SK-N-MC (cell line): ENCODE measurements around the gene GPC6.

Experiments used
- DNase-seq: peaks from one replicate; pipeline ENCODE4 v3.0.0-alpha.2; 2011; ENCODE audit warnings: low read depth, low spot score
- H3K27ac ChIP-seq: fragments of 200-600 bp; sonication (generic); 2 replicates; pipeline ENCODE4 v1.5.1; 2016; ENCODE audit warnings: mixed run types
- H3K36me3 ChIP-seq: fragments of 200-600 bp; sonication (generic); 2 replicates; pipeline ENCODE4 v1.6.1; 2017; ENCODE audit warnings: antibody characterized with exemption, low read length, mixed read lengths; ENCODE audit not compliant: insufficient read depth
- H3K4me3 ChIP-seq: fragments of 200-600 bp; sonication (generic); 2 replicates; pipeline ENCODE4 v1.5.1; 2016
- H3K9ac ChIP-seq: fragments of 200-600 bp; sonication (generic); 2 replicates; pipeline ENCODE4 v1.8.0; 2017; ENCODE audit warnings: mixed run types, mixed read lengths; ENCODE audit not compliant: insufficient read length
- H3K9me3 ChIP-seq: fragments of 200-600 bp; sonication (generic); 2 replicates; pipeline ENCODE4 v1.6.1; 2017; ENCODE audit warnings: low read depth, mild to moderate bottlenecking, antibody characterized with exemption, low read length, moderate library complexity, mixed read lengths
- EZH2 ChIP-seq: fragments of 200-600 bp; sonication (generic); IDR thresholded peaks from one replicate; pipeline ENCODE4 v1.6.1; 2017; ENCODE audit warnings: antibody characterized with exemption
- FOXP2 ChIP-seq: optimal IDR thresholded peaks from 2 replicates; pipeline ENCODE3; 2011; ENCODE audit warnings: mild to moderate bottlenecking, moderate library complexity; ENCODE audit not compliant: insufficient read depth; ENCODE audit errors: extremely low read length, control extremely low read depth
- POLR2AphosphoS5 ChIP-seq: IDR thresholded peaks from 2 replicates; pipeline ENCODE4 v1.6.1; 2012; ENCODE audit warnings: mild to moderate bottlenecking, low read depth, low read length, borderline replicate concordance

Gene GPC6

DNA sequence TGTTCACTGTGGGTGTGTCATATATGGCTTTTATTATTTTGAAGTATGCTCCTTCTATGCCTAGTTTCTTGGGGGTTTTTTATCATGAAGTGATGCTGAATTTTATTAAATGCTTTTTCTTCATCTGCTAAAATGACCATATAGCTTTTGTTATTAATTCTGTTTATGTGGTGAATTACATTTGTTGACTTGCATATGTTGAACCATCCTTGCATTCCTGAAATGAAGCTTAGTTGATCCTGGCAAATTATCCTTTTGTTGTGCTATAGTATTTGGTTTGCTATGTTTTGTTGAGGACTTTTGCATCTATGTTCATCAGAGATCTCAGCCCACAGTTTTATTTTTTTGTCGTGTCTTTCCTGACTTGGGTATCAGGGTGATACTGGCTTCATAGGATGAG, 12.1 kb downstream of the GPC6 start:
- Histone ChIP-seq H3K27ac (no peak overlapping the region), H3K9me3 (0 out of 2 replicates have a peak, but pooled peaks cover 2% of the 10 kb centered on the region), H3K4me3 (no peak overlapping the region), H3K36me3 (peaks cover 14% of the 10 kb centered on the region), H3K9ac (no peak overlapping the region)
- TF ChIP-seq FOXP2 (no peak), POLR2AphosphoS5 (no peak), EZH2 (no peak)
- no peak for DNase-seq

DNA sequence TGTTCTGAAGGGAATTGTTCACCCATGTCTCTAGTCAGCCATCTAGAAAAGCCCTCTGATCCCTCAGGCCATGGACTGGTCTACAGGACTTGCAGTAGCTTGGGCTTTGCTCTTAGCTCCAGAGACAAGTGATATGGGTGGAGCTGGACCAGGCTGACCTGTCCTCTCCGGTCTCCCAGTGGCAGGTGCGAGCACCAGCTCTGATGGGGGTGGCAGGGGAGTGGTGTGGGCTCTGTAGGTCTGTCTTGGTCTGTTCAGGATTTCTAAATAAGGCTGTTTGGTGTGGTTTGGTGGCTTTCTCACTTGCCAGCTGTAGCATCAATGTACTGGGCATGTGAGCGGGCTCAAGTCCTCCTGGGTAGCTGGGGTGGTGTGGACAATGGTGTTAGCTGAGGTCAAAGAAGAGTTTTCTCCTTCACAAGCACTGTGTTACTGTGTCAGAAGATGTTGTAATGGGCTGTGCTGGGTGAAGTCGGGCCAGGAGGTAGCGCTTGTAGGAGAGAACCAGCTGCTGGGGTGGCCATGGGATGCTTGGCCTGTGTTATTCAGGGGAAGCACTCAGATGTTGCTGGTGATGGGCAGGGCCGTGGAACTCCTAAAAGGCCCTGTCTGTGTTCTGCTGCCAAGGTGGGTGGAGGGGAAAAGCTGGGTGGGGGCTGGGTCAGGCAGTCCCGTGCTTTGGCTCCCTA, 16.9 kb downstream of the GPC6 start:
- no peaks in the 10 kb centered on the region for H3K9me3 ChIP-seq
- H3K9ac ChIP-seq: no peak overlapping the region
- no peak for TF ChIP-seq FOXP2
- no peaks in the 10 kb centered on the region for H3K36me3 ChIP-seq
- H3K27ac ChIP-seq: no peak overlapping the region
- no peak for DNase-seq
- no peak overlapping the region for H3K4me3 ChIP-seq

DNA sequence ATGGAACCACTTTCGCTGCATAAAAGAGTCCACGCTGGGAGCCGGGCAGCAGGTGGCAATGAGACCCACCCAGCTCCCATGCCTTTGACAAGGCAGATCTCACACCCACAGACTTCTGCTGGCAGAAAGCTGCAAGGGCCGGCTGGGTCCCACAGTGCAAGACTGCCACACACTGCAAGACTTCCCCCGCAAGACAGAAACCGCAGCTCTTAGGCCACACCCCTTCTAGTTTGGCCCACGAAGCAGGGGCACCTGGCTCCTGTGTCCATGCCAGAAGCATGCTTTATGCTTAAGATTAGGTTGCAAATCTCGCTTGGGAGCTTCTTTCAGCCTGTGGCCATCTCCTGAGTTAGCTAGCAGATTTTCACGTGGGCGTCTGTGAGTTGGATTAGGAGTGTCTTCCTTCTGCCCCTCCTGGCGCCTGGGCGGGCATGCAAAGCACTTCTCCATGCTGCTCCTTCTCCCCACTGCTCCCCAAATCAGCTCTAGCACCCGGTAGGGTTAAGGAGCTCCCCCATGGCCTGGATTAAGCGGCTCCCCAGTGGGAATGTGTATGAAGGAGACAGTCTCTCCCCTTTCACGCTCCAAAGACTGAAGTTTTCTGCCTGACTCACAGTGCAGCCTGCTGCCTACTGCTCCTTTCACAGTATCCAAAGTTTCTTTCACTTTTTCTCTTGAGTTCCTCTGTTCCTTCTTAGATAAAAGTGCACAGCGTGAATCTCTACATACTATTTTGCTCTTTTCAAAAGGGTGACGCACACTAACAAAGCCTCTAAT, 17.7 kb downstream of the GPC6 start:
- DNase-seq: no peak
- Histone ChIP-seq H3K27ac (no peak overlapping the region), H3K4me3 (no peak overlapping the region), H3K9ac (no peak overlapping the region), H3K36me3 (no peaks in the 10 kb centered on the region), H3K9me3 (no peaks in the 10 kb centered on the region)
- TF ChIP-seq FOXP2 (no peak), EZH2 (no peak), POLR2AphosphoS5 (no peak)

DNA sequence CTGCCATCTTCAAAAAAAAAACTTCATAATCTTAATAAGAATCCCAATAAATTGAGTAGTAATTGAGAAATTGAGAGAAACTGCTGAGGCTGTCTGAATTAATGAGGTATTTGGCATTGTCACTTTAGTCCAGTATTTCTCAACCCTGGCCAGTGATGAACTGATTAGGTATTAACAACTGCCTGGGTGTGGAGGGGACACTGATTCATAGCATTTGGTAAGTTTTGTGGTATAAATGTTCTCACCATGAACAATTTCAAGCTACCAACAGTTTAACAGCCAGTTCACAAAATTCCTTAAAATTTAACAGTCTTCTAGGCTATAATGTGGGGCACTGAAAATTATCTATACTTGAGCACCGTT, 18.3 kb downstream of the GPC6 start:
- TF ChIP-seq EZH2 (no peak), POLR2AphosphoS5 (no peak), FOXP2 (no peak)
- Histone ChIP-seq H3K9ac (no peak overlapping the region), H3K36me3 (0 out of 2 replicates have a peak, but pooled peaks cover 3% of the 10 kb centered on the region), H3K4me3 (no peak overlapping the region), H3K27ac (no peak overlapping the region), H3K9me3 (no peaks in the 10 kb centered on the region)
- DNase-seq: no peak

DNA sequence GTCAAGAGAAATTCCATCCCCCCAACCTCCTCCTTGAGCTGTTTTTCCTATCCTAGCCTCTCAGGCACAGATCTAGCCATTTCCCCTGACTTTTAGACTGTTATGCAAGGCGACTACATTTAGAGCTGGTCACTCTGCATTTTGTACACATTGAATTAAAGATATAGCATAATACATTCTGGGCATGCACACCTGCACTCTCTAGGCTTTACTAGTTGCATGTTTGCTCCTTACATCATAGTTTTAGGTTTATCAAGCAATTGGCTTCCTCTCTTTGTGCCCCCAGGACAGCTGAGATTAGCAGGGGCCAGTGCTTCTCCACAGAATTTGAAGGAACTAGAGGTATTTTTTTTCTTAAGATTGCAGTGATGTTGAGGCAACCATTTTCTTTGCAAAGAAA, 19.5 kb downstream of the GPC6 start:
- TF ChIP-seq EZH2: no peak
- no peak for TF ChIP-seq POLR2AphosphoS5
- TF ChIP-seq FOXP2: no peak
- Histone ChIP-seq H3K9ac (no peak overlapping the region), H3K9me3 (no peaks in the 10 kb centered on the region), H3K27ac (no peak overlapping the region), H3K36me3 (0 out of 2 replicates have a peak, but pooled peaks cover 5% of the 10 kb centered on the region), H3K4me3 (no peak overlapping the region)
- no peak for DNase-seq

- TF ChIP-seq EZH2 (no peak), FOXP2 (no peak), POLR2AphosphoS5 (no peak)
- Histone ChIP-seq H3K4me3 (no peak overlapping the region), H3K9me3 (no peaks in the 10 kb centered on the region), H3K9ac (no peak overlapping the region), H3K27ac (peak overlapping the region; percentile 7; the same call in 1 of the 2 replicates), H3K36me3 (0 out of 2 replicates have a peak, but pooled peaks cover 5% of the 10 kb centered on the region)
- no peak for DNase-seq
These were observed 22.0 kb downstream of the GPC6 start for GRCh38 chr13:93248627-93249047.

GRCh38 chr13:93249364-93250306, 23.0 kb downstream of the GPC6 start:
- Histone ChIP-seq H3K36me3 (0 out of 2 replicates have a peak, but pooled peaks cover 5% of the 10 kb centered on the region), H3K4me3 (no peak overlapping the region), H3K9me3 (no peaks in the 10 kb centered on the region), H3K9ac (no peak overlapping the region), H3K27ac (peak overlapping the region; percentile 7; the same call in 1 of the 2 replicates)
- no peak for DNase-seq
- no peak for TF ChIP-seq EZH2
- TF ChIP-seq FOXP2: no peak
- TF ChIP-seq POLR2AphosphoS5: no peak

DNA sequence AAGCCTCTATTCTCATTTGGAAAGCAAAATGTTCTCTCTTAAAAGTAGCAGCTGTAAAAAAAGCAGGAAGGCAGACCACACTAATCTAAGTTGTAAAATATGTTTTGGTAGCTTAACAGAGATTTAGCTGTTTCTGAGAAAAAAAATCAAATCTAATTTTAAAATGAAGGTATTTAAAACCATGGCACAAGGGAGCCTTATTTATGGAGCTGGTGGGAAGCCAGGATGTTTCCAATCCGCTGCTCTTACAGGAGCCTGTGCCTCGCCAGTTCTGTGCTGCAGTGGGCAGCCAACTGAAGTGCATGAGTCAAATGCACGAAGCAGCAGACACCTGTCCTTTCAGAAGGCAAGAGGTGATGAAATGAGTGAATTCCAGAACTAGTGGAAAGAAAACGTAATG, 28.2 kb downstream of the GPC6 start:
- Histone ChIP-seq H3K4me3 (no peak overlapping the region), H3K27ac (no peak overlapping the region), H3K36me3 (0 out of 2 replicates have a peak, but pooled peaks cover 6% of the 10 kb centered on the region), H3K9me3 (no peaks in the 10 kb centered on the region), H3K9ac (no peak overlapping the region)
- no peak for DNase-seq
- TF ChIP-seq EZH2 (no peak), POLR2AphosphoS5 (no peak), FOXP2 (no peak)
